Nephron (organoid): ENCODE data around the gene CEP43.

Experiments
- H3K27ac Mint-ChIP-seq, 3 experiments: 2 replicates each; pipeline ENCODE4 v1.8.0; 2020; ENCODE audit warnings: mixed read lengths in 3 of 3, mild to moderate bottlenecking in 2 of 3, moderate library complexity in 1 of 3
- H3K27me3 Mint-ChIP-seq: 2 replicates; pipeline ENCODE4 v1.8.0; 2021; ENCODE audit warnings: low read depth, mild to moderate bottlenecking, moderate library complexity, mixed read lengths
- H3K36me3 Mint-ChIP-seq: 2 replicates; pipeline ENCODE4 v1.8.0; 2020; ENCODE audit warnings: low read depth, mixed read lengths
- H3K4me1 Mint-ChIP-seq: 2 replicates; pipeline ENCODE4 v1.8.0; 2020; ENCODE audit warnings: mixed read lengths
- H3K4me3 Mint-ChIP-seq, 3 experiments: 2 replicates each; pipeline ENCODE4 v1.8.0; 2020; ENCODE audit warnings: mild to moderate bottlenecking in 3 of 3, mixed read lengths in 3 of 3, moderate library complexity in 2 of 3
- H3K9me3 Mint-ChIP-seq: 2 replicates; pipeline ENCODE4 v1.8.0; 2020; ENCODE audit warnings: mixed read lengths
- CTCF ChIP-seq, 3 experiments: fragments of 200-600 bp; sonication (generic); IDR thresholded peaks; one replicate each; pipeline ENCODE4 v1.5.0; 2021; ENCODE audit warnings: antibody characterized with exemption in 3 of 3; ENCODE audit not compliant: unreplicated experiment in 3 of 3

CEP43 gene

DNA sequence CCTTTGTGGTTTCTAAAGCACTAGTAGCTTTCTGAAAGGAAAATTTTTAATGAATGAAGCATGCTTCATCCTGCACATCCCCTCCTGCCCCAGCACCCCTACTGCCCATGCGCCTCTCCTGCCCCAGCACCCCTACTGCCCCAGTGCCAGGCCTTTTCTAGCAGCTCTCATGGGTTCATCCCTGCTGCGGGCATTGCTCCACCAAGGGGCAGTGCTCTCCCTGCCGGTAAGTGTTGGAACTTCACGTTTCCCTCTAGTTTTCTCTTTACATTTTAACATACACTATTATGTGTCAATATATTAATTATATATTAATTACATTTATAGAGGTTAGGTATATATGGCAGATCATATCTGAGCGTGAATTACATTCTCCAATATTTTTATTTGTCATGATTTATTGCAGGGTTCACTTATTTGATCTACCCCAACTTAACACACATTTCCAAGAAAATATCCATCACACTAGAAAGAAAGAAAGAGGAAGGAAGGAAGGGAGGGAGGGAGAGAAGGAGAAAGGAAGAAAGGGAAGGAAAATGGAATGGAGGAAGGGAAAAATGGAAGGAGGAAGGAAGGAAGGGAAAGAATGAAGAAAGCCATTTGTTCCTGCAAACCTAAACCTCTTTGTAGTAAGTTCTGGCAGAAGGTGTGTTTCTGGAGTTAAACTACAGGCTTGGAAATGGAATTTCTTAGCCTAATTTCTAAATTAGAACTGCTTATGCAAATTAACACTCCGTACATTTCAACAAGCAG, 46.8 kb downstream of the CEP43 start:
- H3K27me3 Mint-ChIP-seq: peaks cover 6% of the 10 kb centered on the region
- H3K36me3 Mint-ChIP-seq: peaks cover 44% of the 10 kb centered on the region
- no peak overlapping the region for H3K4me3 Mint-ChIP-seq
- no peaks in the 10 kb centered on the region for H3K9me3 Mint-ChIP-seq
- no peak overlapping the region for H3K27ac Mint-ChIP-seq
- no peaks in the 10 kb centered on the region for H3K4me1 Mint-ChIP-seq
- no peak for TF ChIP-seq CTCF (IDR thresholded peaks at IDR 0.05; ENCODE audit: unreplicated experiment in 3 of 3)

DNA sequence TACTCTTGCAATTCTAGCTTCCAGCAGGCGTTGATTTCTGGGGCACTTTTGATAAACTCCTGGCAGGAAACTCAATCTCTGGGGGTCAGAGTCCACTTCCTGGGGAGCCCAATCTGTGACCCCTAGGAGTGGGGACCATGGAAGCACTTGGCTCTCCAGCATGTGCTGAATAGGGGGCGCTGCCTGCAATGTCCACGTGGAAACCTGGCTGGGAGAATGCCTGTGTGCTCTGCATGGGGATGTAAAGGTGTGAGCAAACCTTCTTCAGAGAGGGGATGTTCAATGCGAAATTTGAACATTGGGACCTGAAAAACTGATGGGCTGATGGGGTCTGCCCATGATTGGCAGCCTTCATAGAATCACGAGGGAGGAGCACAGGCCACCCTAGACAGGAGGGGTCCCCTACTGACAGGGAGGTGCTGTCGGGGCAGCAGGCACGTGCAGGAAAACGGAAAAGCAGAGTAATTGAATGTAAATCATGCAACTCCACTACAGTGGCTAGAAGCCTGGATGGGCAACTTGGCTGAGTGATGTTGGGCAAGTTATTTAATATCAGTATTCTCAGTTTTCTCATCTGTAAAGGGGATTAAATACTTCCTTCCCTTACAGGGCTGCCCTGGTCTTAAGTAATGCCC, 47.8 kb downstream of the CEP43 start:
- H3K27me3 Mint-ChIP-seq: peaks cover 6% of the 10 kb centered on the region
- H3K4me1 Mint-ChIP-seq: no peaks in the 10 kb centered on the region
- H3K36me3 Mint-ChIP-seq: peaks cover 38% of the 10 kb centered on the region
- H3K27ac Mint-ChIP-seq: no peak overlapping the region
- TF ChIP-seq CTCF (IDR thresholded peaks at IDR 0.05; ENCODE audit: unreplicated experiment in 3 of 3): no peak
- no peak overlapping the region for H3K4me3 Mint-ChIP-seq
- H3K9me3 Mint-ChIP-seq: no peaks in the 10 kb centered on the region

GRCh38 chr6:167047554-167047953, 48.4 kb downstream of the CEP43 start:
- H3K27me3 Mint-ChIP-seq: peaks cover 6% of the 10 kb centered on the region
- H3K27ac Mint-ChIP-seq: no peak overlapping the region
- no peaks in the 10 kb centered on the region for H3K4me1 Mint-ChIP-seq
- H3K4me3 Mint-ChIP-seq: no peak overlapping the region
- H3K9me3 Mint-ChIP-seq: no peaks in the 10 kb centered on the region
- no peak for TF ChIP-seq CTCF (IDR thresholded peaks at IDR 0.05; ENCODE audit: unreplicated experiment in 3 of 3)
- H3K36me3 Mint-ChIP-seq: peaks cover 34% of the 10 kb centered on the region
